HUES6 (cell line): Measurements from ENCODE around the gene TTF1.
"Not testable (repeated sequence)": the region's sequence is repeated elsewhere in the genome, so short reads cannot be mapped to it uniquely, and the experiment has no call there.

Experiments used
- H3K27ac ChIP-seq: 2 replicates; pipeline ENCODE4 v1.7.0; 2013; ENCODE audit warnings: low read depth, mild to moderate bottlenecking, low read length, inconsistent platforms
- H3K27me3 ChIP-seq: 2 replicates; pipeline ENCODE4 v1.6.1; 2013; ENCODE audit warnings: low read length; ENCODE audit not compliant: control insufficient read depth, insufficient read depth
- H3K36me3 ChIP-seq: 2 replicates; pipeline ENCODE4 v1.6.1; 2013; ENCODE audit warnings: low read length; ENCODE audit not compliant: control insufficient read depth, insufficient read depth
- H3K4me1 ChIP-seq: 2 replicates; pipeline ENCODE4 v1.6.1; 2013; ENCODE audit warnings: low read length; ENCODE audit not compliant: control insufficient read depth, insufficient read depth
- H3K4me3 ChIP-seq: 2 replicates; pipeline ENCODE4 v1.5.1; 2013; ENCODE audit warnings: low read depth, low read length
- H3K9ac ChIP-seq: one replicate; pipeline ENCODE4 v1.6.1; 2013; ENCODE audit warnings: mild to moderate bottlenecking, low read length
- H3K9me3 ChIP-seq: 2 replicates; pipeline ENCODE4 v1.6.1; 2013; ENCODE audit warnings: low read depth, low read length; ENCODE audit not compliant: control insufficient read depth, insufficient read depth

TTF1 gene

GRCh38 chr9:132384376-132384775 lies 22.3 kb downstream of the TTF1 start:
- H3K4me3 ChIP-seq, result no peak overlapping the region
- no peaks in the 10 kb centered on the region for H3K9me3 ChIP-seq
- H3K27me3 ChIP-seq, result no peaks in the 10 kb centered on the region
- H3K36me3 ChIP-seq, result peaks cover 85% of the 10 kb centered on the region
- no peaks in the 10 kb centered on the region for H3K4me1 ChIP-seq
- no peak overlapping the region for H3K9ac ChIP-seq
- no peak overlapping the region for H3K27ac ChIP-seq

DNA sequence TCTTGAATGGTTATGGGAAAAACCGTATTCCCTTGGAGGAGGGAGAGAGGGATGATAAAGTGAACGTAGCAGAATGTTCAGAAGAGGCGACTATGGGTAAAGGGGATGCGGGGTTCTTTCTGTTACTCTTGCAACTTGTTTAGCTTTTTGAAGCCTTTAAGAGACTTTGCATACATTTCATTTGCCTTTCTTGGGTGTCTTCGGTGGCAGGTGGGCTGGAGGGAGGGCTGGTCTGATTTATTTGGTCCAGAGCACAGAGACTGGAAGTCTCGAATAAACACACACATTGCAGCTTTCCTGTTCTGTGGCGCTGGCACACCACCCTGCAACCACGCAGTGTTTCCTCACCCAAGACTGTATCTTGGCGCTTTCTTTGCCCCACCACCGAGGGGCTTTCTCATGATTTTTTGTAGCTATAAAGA lies 23.2 kb downstream of the TTF1 start:
- H3K9ac ChIP-seq, result no peak overlapping the region
- no peaks in the 10 kb centered on the region for H3K4me1 ChIP-seq
- no peak overlapping the region for H3K4me3 ChIP-seq
- no peaks in the 10 kb centered on the region for H3K27me3 ChIP-seq
- peaks cover 2% of the 10 kb centered on the region for H3K9me3 ChIP-seq
- peaks cover 86% of the 10 kb centered on the region for H3K36me3 ChIP-seq
- H3K27ac ChIP-seq, result no peak overlapping the region

DNA sequence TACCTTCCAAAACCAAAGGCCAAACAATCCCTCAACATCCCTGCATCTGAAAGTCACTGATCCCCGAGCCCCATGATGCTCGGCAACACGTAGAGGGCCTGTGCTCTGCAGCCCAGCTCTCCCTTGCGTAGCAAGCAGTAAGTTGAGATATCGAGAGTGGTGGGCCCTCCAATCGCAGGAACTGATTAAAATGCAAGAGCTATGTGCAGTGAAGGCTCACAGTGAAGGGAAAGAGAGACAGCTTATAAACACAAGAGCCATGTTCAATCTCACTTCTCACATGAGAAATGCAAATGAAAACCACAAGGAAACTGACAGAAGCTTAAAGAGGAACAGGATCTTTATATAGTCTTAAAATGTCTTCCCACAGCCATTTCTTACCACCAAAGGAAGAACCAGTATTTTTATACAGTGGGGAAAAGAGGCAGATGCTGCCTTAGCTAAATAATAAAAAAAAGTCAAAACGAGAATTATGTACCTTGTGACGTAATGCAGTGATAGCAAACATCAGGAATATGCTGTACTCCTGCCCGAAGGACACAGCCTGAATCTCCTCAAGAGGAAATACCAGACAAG lies 24.6 kb downstream of the TTF1 start:
- H3K36me3 ChIP-seq, result peaks cover 86% of the 10 kb centered on the region
- H3K9me3 ChIP-seq, result peaks cover 16% of the 10 kb centered on the region
- no peak overlapping the region for H3K9ac ChIP-seq
- no peak overlapping the region for H3K27ac ChIP-seq
- no peaks in the 10 kb centered on the region for H3K27me3 ChIP-seq
- no peaks in the 10 kb centered on the region for H3K4me1 ChIP-seq
- no peak overlapping the region for H3K4me3 ChIP-seq

DNA sequence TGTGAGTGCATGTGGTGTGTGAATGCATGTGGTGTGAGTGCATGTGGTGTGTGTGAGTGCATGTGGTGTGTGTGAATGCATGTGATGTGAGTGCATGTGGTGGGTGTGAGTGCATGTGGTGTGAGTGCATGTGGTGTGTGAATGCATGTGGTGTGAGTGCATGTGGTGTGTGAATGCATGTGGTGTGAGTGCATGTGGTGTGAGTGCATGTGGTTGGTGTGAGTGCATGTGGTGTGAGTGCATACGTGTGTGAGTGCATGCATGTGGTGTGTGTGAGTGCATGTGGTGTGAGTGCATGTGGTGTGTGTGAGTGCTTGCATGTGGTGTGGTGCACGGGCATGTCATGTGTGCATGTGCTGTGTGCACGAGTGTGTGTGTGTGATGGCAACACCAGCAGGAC lies 28.2 kb downstream of the TTF1 start:
- not testable (repeated sequence) for H3K27me3 ChIP-seq, H3K4me3 ChIP-seq, H3K27ac ChIP-seq, H3K4me1 ChIP-seq, H3K9ac ChIP-seq
- Histone ChIP-seq H3K9me3 (peaks cover 17% of the 10 kb centered on the region), H3K36me3 (peaks cover 72% of the 10 kb centered on the region)

GRCh38 chr9:132377769-132378168 lies 28.9 kb downstream of the TTF1 start:
- H3K9ac ChIP-seq, H3K4me3 ChIP-seq, H3K27me3 ChIP-seq, H3K27ac ChIP-seq, H3K4me1 ChIP-seq: not testable (repeated sequence)
- peaks cover 69% of the 10 kb centered on the region for H3K36me3 ChIP-seq
- H3K9me3 ChIP-seq, result peaks cover 17% of the 10 kb centered on the region

DNA sequence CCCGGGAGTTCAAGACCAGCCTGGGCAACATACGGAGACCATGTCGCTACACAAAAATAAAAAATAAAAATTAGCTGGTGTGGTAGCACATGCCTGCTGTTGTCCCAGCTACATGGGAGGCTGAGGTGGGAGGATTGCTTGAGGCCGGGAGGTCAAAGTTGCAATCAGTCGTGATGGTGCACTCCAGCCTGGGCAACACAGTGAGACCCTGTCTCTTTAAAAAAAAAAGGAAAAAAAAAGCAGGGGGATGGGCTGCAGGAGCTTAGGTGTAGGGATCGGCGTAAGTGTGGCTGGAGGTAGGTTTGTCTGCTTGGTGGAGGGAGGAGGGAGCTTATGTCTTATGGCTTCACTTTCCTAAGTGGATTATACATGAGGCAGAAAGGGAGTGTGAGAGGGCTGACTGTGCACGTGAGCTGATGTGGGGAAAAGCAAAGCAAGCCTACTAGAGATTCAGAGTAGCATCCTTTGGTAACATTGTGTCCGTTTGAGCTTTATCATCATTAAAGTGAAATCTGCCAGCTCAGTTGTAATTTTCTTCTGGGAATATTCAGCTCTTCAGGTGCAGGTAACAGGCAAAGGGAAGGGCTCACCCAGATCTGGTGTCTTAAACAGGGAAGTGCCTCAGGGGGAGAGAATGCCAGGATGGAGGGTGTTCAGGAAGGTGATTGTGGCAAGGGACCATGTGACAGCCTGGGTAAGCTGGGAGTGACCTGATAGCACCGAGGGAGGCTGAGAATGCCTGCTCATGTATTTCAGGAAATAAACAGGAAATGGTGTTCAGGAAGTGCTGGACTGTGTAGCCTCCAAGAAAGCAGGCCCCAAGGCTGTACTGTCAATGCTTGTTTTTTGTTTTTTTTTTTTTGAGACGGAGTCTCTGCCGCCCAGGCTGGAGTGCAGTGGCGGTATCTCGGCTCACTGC lies 34.2 kb downstream of the TTF1 start:
- Histone ChIP-seq H3K4me3 (no peak overlapping the region), H3K27ac (no peak overlapping the region), H3K9ac (no peak overlapping the region), H3K36me3 (peaks cover 26% of the 10 kb centered on the region), H3K4me1 (peaks cover 7% of the 10 kb centered on the region; the same call in 1 of the 2 replicates), H3K9me3 (peaks cover 5% of the 10 kb centered on the region), H3K27me3 (no peaks in the 10 kb centered on the region)

GRCh38 chr9:132370592-132370991 lies 36.0 kb downstream of the TTF1 start:
- Histone ChIP-seq H3K9me3 (no peaks in the 10 kb centered on the region), H3K27ac (no peak overlapping the region), H3K4me1 (peaks cover 7% of the 10 kb centered on the region; the same call in 1 of the 2 replicates), H3K36me3 (peaks cover 7% of the 10 kb centered on the region; the same call in 1 of the 2 replicates), H3K9ac (no peak overlapping the region), H3K27me3 (no peaks in the 10 kb centered on the region), H3K4me3 (no peak overlapping the region)

DNA sequence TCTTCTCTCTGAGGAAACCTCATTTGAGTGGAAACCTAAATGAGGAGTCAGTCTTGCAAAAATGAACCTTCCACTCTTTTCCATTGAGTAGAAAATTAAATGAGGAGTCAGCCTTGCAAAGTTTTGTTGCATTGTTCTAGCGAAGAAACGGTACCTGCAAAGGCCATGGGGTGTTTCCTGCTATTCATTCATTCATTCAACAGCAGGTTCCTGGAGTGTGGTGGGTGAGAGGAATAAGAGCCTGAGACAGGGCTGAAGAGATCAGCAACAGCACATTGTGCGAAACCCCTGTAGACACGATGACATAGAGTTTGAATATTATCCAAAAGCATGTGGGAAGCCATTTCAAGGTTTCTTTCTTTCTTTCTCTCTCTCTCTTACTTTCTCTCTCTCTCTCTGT lies 37.2 kb downstream of the TTF1 start:
- no peaks in the 10 kb centered on the region for H3K9me3 ChIP-seq
- peaks cover 7% of the 10 kb centered on the region; the same call in 1 of the 2 replicates for H3K4me1 ChIP-seq
- H3K27ac ChIP-seq, result no peak overlapping the region
- no peak overlapping the region for H3K9ac ChIP-seq
- no peaks in the 10 kb centered on the region for H3K36me3 ChIP-seq
- no peaks in the 10 kb centered on the region for H3K27me3 ChIP-seq
- H3K4me3 ChIP-seq, result no peak overlapping the region

GRCh38 chr9:132367613-132368313 lies 38.9 kb downstream of the TTF1 start:
- Histone ChIP-seq H3K4me1 (peaks cover 7% of the 10 kb centered on the region; the same call in 1 of the 2 replicates), H3K36me3 (no peaks in the 10 kb centered on the region), H3K27me3 (no peaks in the 10 kb centered on the region), H3K9me3 (no peaks in the 10 kb centered on the region), H3K4me3 (no peak overlapping the region), H3K27ac (no peak overlapping the region), H3K9ac (no peak overlapping the region)

- no peaks in the 10 kb centered on the region for H3K9me3 ChIP-seq
- H3K36me3 ChIP-seq, result no peaks in the 10 kb centered on the region
- H3K27me3 ChIP-seq, result no peaks in the 10 kb centered on the region
- no peak overlapping the region for H3K4me3 ChIP-seq
- H3K27ac ChIP-seq, result no peak overlapping the region
- no peak overlapping the region for H3K9ac ChIP-seq
- peaks cover 3% of the 10 kb centered on the region; the same call in 1 of the 2 replicates for H3K4me1 ChIP-seq
Observed at GRCh38 chr9:132366481-132366880, 40.2 kb downstream of the TTF1 start.

DNA sequence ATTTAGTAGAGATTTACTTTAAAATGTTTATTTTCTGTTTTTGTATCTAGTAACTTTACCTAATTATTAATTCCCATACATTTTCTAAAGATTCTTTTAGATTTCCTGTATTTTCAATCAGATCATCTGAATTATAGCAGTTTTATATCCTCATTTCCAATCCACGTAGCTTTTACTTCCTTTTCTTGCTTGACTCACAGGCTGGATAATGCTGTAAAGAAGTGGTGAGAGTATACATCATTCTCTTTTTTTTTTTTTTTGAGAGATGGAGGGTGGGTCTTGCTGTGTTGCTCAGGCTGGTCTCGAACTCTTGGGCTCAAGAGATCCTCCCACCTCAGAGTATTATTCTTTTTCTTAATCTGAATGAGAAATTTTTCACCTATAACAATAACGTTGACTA lies 40.7 kb downstream of the TTF1 start:
- H3K9me3 ChIP-seq, result no peaks in the 10 kb centered on the region
- no peaks in the 10 kb centered on the region for H3K27me3 ChIP-seq
- H3K4me3 ChIP-seq, result no peak overlapping the region
- H3K27ac ChIP-seq, result no peak overlapping the region
- no peak overlapping the region for H3K9ac ChIP-seq
- peaks cover 3% of the 10 kb centered on the region; the same call in 1 of the 2 replicates for H3K4me1 ChIP-seq
- H3K36me3 ChIP-seq, result no peaks in the 10 kb centered on the region
